Stimulated activated CD4-positive, alpha-beta T cell treated with anti-CD3 and anti-CD28 coated beads, Interleukin-12 subunit alpha, Interleukin-12 subunit beta, amount 100 ng/mL, for 24 hours (primary cell): ENCODE data around the gene EPHA3.

Experiments
- DNase-seq, 2 experiments: peaks; one replicate each; pipeline ENCODE4 v3.0.0-alpha.2; 2020; ENCODE audit warnings: low read depth in 2 of 2

EPHA3 gene

GRCh38 chr3:89227634-89228033, 120.2 kb downstream of the EPHA3 start:
- DNase-seq, result no peak

- no peak for DNase-seq
Measured at GRCh38 chr3:89232155-89232554, 124.7 kb downstream of the EPHA3 start.

GRCh38 chr3:89234620-89235019, 127.2 kb downstream of the EPHA3 start:
- no peak for DNase-seq

GRCh38 chr3:89238846-89239245, 131.4 kb downstream of the EPHA3 start:
- no peak for DNase-seq

- DNase-seq, result no peak
Measured at GRCh38 chr3:89239774-89240173, 132.4 kb downstream of the EPHA3 start.

DNA sequence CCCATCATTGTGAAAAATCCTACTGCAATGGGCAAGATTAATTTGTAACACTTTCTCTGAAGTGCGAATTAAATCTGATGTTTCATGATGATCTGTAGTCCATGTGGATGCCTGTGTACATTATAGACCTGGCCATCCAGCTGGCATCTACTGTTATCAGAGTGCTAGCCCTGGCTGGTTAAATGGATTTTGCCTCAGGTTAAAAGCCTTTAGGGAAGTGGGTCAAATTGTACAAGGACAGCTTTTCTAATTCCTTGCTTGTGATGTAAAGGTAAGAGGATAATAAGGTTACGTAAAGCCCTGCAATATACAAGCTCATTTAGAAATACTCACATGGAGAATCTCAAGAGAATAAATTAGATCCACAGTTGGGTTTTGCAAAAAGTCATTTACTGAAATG, 138.2 kb downstream of the EPHA3 start:
- DNase-seq, result no peak

DNA sequence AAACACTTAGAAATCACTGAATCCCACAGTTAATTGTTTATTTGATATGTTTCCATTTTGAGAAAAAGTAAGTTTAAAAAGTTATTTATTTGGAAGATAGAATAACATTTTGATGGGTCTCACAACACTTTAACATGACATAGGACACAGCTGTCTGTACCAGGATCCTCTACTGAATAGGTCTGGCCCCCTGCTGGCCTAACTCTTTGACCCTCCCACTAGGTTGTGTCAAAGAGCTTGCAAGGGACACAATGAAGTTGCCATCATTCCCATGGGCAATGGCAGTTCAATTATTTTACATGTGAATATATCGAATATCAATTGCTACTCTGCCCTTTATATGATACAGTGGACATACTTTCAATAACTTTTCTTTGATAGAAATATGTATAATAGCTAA, 138.9 kb downstream of the EPHA3 start:
- no peak for DNase-seq

- DNase-seq, result no peak
Measured at GRCh38 chr3:89250742-89251141, 143.3 kb downstream of the EPHA3 start.

DNA sequence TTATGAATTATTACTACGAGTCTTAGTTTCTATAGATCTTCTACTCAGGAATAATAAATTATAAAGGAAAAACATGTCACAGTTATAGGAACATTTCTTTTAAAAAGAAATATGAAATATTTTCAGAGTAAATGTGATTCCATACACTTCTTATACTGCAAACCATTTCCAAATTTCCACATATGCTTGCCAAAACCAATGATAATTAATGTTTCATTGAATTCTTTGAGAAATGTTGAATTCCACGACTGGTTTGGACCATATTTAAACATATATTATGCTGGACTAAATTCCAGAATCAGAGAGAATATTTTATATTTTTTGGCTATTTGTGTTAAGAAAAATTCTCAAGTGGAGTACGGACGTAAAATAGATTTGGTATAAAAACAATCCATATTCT, 144.6 kb downstream of the EPHA3 start:
- no peak for DNase-seq

GRCh38 chr3:89252860-89253259, 145.4 kb downstream of the EPHA3 start:
- DNase-seq, result no peak

DNA sequence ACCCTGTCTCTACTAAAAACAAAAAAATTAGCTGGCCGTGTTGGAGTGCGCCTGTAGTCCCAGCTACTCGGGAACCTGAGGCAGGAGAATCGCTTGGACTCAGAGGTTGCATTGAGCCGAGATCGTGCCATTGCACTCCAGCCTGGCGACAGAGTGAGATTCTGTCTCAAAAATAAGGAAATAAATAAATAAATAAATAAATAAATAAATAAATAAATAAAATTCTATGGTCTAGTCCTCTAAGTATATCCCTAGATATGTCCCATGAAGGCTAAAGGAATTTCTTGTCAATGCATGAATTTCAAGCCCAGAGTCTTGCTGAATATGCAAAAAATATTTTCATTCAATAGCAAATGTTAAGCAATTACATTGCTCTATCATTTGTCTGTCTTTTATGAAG, 149.0 kb downstream of the EPHA3 start:
- no peak for DNase-seq

- no peak for DNase-seq
Measured at GRCh38 chr3:89256882-89257281, 149.5 kb downstream of the EPHA3 start.

- no peak for DNase-seq
Measured at GRCh38 chr3:89260721-89261120, 153.3 kb downstream of the EPHA3 start.

GRCh38 chr3:89261673-89262072, 154.3 kb downstream of the EPHA3 start:
- DNase-seq, result no peak

DNA sequence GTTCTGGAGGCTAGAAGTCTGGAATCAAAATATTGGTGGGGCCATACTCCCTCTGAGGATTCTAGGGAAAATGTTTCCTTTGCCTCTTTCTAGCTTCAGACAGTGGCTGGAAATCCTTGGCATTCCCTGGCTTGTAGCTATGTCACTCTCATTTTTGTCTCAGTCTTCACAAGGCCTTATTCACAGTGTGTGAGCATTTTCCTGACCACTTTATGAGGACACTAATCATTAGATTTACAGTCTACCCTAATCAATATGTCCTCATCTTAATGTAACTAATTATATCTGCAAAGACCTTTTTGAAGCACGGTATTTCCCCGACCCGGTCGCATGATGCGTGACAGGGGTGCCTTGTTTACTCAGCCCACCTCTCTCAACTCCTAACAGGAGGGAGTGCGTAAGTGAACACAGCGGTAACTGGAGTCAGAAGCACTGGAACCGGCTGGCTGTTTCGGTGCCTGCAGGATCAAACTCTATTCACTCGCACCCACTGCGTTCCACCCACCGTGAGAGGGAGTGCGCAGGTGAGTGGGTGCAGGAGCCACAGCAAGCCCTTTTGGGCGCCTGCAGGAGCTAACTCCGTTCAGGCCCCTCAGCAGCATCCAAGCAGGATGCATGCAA, 155.0 kb downstream of the EPHA3 start:
- DNase-seq, result no peak

- DNase-seq, result no peak
Measured at GRCh38 chr3:89264037-89264560, 156.7 kb downstream of the EPHA3 start.

GRCh38 chr3:89266074-89266473, 158.7 kb downstream of the EPHA3 start:
- DNase-seq, result no peak

GRCh38 chr3:89268059-89268458, 160.6 kb downstream of the EPHA3 start:
- DNase-seq, result no peak

GRCh38 chr3:89270201-89270600, 162.8 kb downstream of the EPHA3 start:
- DNase-seq, result no peak

DNA sequence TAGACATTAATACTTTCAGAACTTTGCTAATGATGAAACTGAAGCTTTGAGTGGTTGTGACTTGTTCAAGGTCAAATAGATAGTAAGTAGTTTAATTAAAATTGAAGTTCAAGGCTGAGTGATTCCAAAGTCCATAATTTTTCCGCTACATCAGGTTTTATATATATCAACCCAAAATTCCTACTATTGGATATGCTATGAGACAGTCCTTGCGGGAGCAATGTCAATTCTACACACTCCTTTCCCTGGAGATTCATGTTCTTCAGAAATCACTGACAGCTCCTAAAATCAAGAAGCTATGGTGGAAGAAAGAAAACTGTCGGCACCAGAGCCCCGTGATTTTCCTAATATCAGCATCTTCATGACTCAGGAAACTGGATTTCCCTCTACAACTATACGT, 167.6 kb downstream of the EPHA3 start:
- no peak for DNase-seq

GRCh38 chr3:89276116-89276515, 168.7 kb downstream of the EPHA3 start:
- DNase-seq, result no peak

- no peak for DNase-seq
Measured at GRCh38 chr3:89278302-89279025, 171.0 kb downstream of the EPHA3 start.

DNA sequence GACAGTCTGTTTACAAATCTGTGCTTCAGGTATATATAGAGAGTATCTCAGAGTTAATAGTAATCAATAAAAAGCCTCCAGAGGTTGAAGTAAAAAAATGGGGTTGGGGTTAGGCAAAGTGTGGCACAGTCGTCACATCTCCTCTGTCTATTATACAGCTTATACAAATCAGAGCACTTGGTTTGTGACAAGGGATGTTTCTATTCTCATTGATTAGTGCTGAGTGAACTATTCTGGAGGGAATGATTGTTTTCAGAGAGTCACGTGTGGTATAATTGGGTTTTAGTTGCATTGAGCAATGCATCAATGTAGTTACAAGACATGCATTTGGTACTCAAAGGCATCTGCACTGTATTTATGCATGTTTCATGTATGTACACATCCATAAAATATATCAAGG, 172.9 kb downstream of the EPHA3 start:
- no peak for DNase-seq
